GM23338 (cell line): ENCODE data around the gene CTRL. TPM values are rescaled to one million over a fixed set of nuclear protein-coding genes. Genes with fewer than 3 reads are reported as not detected.

ENCODE experiments used
- ATAC-seq: fragments of 200-7000 bp; cut with Tn5 transposase; 3 replicates; pipeline ENCODE4 v1.9.1; 2020
- DNase-seq: peaks from one replicate; pipeline ENCODE4 v3.0.0-alpha.2; 2015; ENCODE audit warnings: low spot score
- H2AFZ ChIP-seq: fragments of 200-600 bp; sonication (generic); 2 replicates; pipeline ENCODE4 v1.8.0; 2016; ENCODE audit warnings: antibody characterized with exemption, mild to moderate bottlenecking, moderate library complexity
- H3F3A ChIP-seq: fragments of 200-600 bp; sonication (generic); replicated peaks from 2 replicates; pipeline ENCODE4 v1.8.0; 2017; ENCODE audit warnings: antibody characterized with exemption, mixed run types, low read depth
- H3K27ac ChIP-seq: fragments of 200-600 bp; sonication (generic); 2 replicates; pipeline ENCODE4 v1.6.1; 2016; ENCODE audit warnings: low read depth
- H3K27me3 ChIP-seq: fragments of 200-600 bp; sonication (generic); 2 replicates; pipeline ENCODE4 v1.8.0; 2016; ENCODE audit warnings: mild to moderate bottlenecking, mixed run types, moderate library complexity; ENCODE audit not compliant: insufficient read depth
- H3K36me3 ChIP-seq: fragments of 200-600 bp; sonication (generic); 2 replicates; pipeline ENCODE4 v1.8.0; 2016; ENCODE audit warnings: mild to moderate bottlenecking; ENCODE audit not compliant: insufficient read depth
- H3K4me1 ChIP-seq: fragments of 200-600 bp; sonication (generic); 2 replicates; pipeline ENCODE4 v1.8.0; 2016; ENCODE audit warnings: mild to moderate bottlenecking, moderate library complexity; ENCODE audit not compliant: insufficient read depth
- H3K4me2 ChIP-seq: fragments of 200-600 bp; sonication (generic); 2 replicates; pipeline ENCODE4 v1.7.1; 2017; ENCODE audit warnings: mixed run types
- H3K4me3 ChIP-seq: fragments of 200-600 bp; sonication (generic); 2 replicates; pipeline ENCODE4 v1.6.1; 2016; ENCODE audit warnings: mixed run types
- H3K79me2 ChIP-seq: fragments of 200-600 bp; sonication (generic); replicated peaks from 2 replicates; pipeline ENCODE4 v1.8.0; 2017; ENCODE audit warnings: mild to moderate bottlenecking; ENCODE audit not compliant: insufficient read depth
- H3K9me2 ChIP-seq: fragments of 200-600 bp; sonication (generic); 2 replicates; pipeline ENCODE4 v1.8.0; 2017; ENCODE audit not compliant: insufficient read depth
- H4K20me1 ChIP-seq: fragments of 200-600 bp; sonication (generic); replicated peaks from 2 replicates; pipeline ENCODE4 v1.8.0; 2017; ENCODE audit warnings: mild to moderate bottlenecking; ENCODE audit not compliant: insufficient read depth
- H3K27ac Mint-ChIP-seq: 2 replicates; pipeline ENCODE4 v1.8.0; 2020; ENCODE audit warnings: inconsistent platforms, mild to moderate bottlenecking, moderate library complexity, mixed read lengths
- H3K27me3 Mint-ChIP-seq: 3 replicates; pipeline ENCODE4 v1.8.0; 2022; ENCODE audit warnings: low read depth, mild to moderate bottlenecking, moderate library complexity, mixed read lengths, inconsistent platforms; ENCODE audit not compliant: insufficient read depth, poor library complexity
- H3K36me3 Mint-ChIP-seq: 3 replicates; pipeline ENCODE4 v1.8.0; 2021; ENCODE audit warnings: low read depth, mild to moderate bottlenecking, inconsistent platforms, moderate library complexity, mixed read lengths
- H3K4me1 Mint-ChIP-seq: 3 replicates; pipeline ENCODE4 v1.8.0; 2020; ENCODE audit warnings: mild to moderate bottlenecking, inconsistent platforms, mixed read lengths
- H3K4me3 Mint-ChIP-seq: 3 replicates; pipeline ENCODE4 v1.8.0; 2021; ENCODE audit warnings: moderate library complexity, mild to moderate bottlenecking, inconsistent platforms, mixed read lengths
- H3K9me3 Mint-ChIP-seq: 3 replicates; pipeline ENCODE4 v1.8.0; 2020; ENCODE audit warnings: moderate library complexity, mild to moderate bottlenecking, inconsistent platforms, mixed read lengths
- CREB1 ChIP-seq: fragments of 250-450 bp; sonication (Bioruptor Pico); IDR thresholded peaks from 2 replicates; pipeline ENCODE4 v1.5.0; 2020; ENCODE audit warnings: low read depth, mild to moderate bottlenecking, moderate library complexity
- CTCF ChIP-seq, 2 experiments: fragments of 200-600 bp in 1 of 2; sonication (generic) in 1 of 2; conservative IDR thresholded peaks; 2 replicates each; pipeline versions ENCODE4 v1.5.1 to v1.6.1; 2016 to 2017; ENCODE audit warnings: antibody characterized with exemption in 2 of 2, low read depth in 2 of 2, mild to moderate bottlenecking in 2 of 2, moderate library complexity in 1 of 2
- ETS1 ChIP-seq: IDR thresholded peaks from 2 replicates; pipeline ENCODE4 v1.6.1; 2016; ENCODE audit warnings: antibody characterized with exemption
- EZH2 ChIP-seq: fragments of 200-600 bp; sonication (generic); IDR thresholded peaks from one replicate; pipeline ENCODE4 v1.8.0; 2017; ENCODE audit warnings: antibody characterized with exemption, mild to moderate bottlenecking, low read depth; ENCODE audit not compliant: unreplicated experiment
- EZH2phosphoT487 ChIP-seq: fragments of 200-600 bp; sonication (generic); IDR thresholded peaks from one replicate; pipeline ENCODE4 v1.8.1; 2018; ENCODE audit warnings: antibody characterized with exemption; ENCODE audit not compliant: unreplicated experiment
- JUNB ChIP-seq: IDR thresholded peaks from one replicate; pipeline ENCODE4 v1.6.1; 2016; ENCODE audit warnings: antibody characterized with exemption; ENCODE audit not compliant: unreplicated experiment
- NANOG ChIP-seq: IDR thresholded peaks from 2 replicates; pipeline ENCODE4 v1.6.1; 2016; ENCODE audit warnings: antibody characterized with exemption, borderline replicate concordance
- REST ChIP-seq: IDR thresholded peaks from one replicate; pipeline ENCODE4 v1.6.1; 2018; ENCODE audit warnings: antibody characterized with exemption; ENCODE audit not compliant: unreplicated experiment
- STAT1 ChIP-seq: IDR thresholded peaks from one replicate; pipeline ENCODE4 v1.6.1; 2016; ENCODE audit warnings: antibody characterized with exemption; ENCODE audit not compliant: unreplicated experiment
- ZNF114 ChIP-seq: fragments of 250-450 bp; sonication (Bioruptor Pico); IDR thresholded peaks from 2 replicates; pipeline ENCODE4 v1.5.0; 2020; ENCODE audit warnings: mild to moderate bottlenecking, moderate library complexity
- ZNF331 ChIP-seq: fragments of 250-450 bp; sonication (Bioruptor Pico); IDR thresholded peaks from 2 replicates; pipeline ENCODE4 v1.5.0; 2020; ENCODE audit warnings: low read depth, mild to moderate bottlenecking, moderate library complexity
- polyA plus RNA-seq: library from polyadenylated mRNA; unstranded; fragments of >200 nt; fragmentation: Nextera tagmentation; extraction: Ambion mirVana; gene quantifications from 2 replicates; pipeline ENCODE4 v1.2.1, GENCODE V29; 2016
- total RNA-seq: library from RNA; depleted of rRNA; stranded (reverse); fragments of >200 nt; shearing (Covaris generic); gene quantifications from 2 replicates; pipeline ENCODE4 v1.2.3, GENCODE V29; 2014

CTRL gene
- total and polyA plus RNA-seq, 2 experiments from 2014 or later = 1.6 to 13.0 TPM

DNA sequence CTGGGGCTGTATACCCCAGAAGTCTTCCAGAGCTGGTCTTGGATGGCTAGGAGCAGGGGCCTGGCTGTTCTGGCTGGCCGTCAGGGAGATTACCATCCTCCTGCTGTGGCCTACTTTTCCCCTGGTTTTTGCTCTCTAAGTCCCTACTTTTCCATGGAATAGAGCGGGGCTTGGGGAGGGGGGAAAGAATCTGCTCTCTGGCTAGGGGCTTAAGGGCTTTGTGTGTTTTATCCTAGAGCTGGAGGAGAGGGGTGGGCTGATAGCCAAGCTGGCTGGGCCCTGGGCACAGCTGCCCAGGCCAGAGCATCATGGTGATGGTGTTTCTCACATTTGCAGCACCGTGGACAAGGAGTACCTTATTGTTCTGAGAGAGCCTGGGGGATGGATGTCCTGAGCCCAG lies 43.3 kb downstream of the CTRL start:
- Mint-ChIP-seq H3K27ac (no peak overlapping the region), H3K36me3 (peaks cover 8% of the 10 kb centered on the region), H3K27me3 (peaks cover 9% of the 10 kb centered on the region), H3K4me1 (peaks cover 26% of the 10 kb centered on the region), H3K9me3 (no peaks in the 10 kb centered on the region), H3K4me3 (no peak overlapping the region)
- ATAC-seq = no peak
- Histone ChIP-seq H3K4me3 (no peak overlapping the region), H3K4me1 (peaks cover 33% of the 10 kb centered on the region), H2AFZ (no peak overlapping the region), H4K20me1 (no peaks in the 10 kb centered on the region; the same call in 1 of the 2 replicates), H3K4me2 (no peak overlapping the region), H3K9me2 (no peaks in the 10 kb centered on the region), H3K36me3 (no peaks in the 10 kb centered on the region), H3K79me2 (peaks cover under 1% of the 10 kb centered on the region; the same call in 1 of the 2 replicates), H3F3A (peaks cover 23% of the 10 kb centered on the region; the same call in 1 of the 2 replicates), H3K27me3 (no peaks in the 10 kb centered on the region), H3K27ac (no peak overlapping the region)
- DNase-seq = no peak
- TF ChIP-seq CTCF (conservative IDR thresholded peaks at IDR 0.05; ENCODE audit: low read depth in 2 of 2) (no peak), ZNF114 (no peak), ETS1 (no peak), EZH2phosphoT487 (no peak), NANOG (no peak)

DNA sequence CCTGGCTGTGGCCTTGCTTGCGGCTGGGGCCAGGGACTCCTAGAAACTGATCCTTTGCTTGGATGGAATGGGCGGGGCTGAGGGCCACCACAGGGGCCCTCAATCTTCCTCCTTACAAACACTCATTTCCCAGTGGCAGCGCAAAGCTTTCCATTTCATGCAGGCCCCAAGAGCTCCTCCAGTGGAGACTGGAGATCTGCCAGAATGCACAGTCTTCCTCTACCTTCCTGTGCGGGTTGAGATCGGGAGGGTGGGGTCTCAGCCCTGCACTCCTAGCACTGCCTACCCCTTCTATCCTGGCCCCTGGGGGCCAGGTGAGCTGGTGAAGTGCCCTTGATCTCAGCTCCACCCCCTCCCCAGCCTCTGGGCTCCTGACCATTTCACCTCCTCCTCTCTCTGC lies 45.3 kb downstream of the CTRL start:
- Histone ChIP-seq H3K79me2 (no peaks in the 10 kb centered on the region), H3F3A (peaks cover 26% of the 10 kb centered on the region; the same call in 1 of the 2 replicates), H3K4me3 (no peak overlapping the region), H3K9me2 (no peaks in the 10 kb centered on the region), H2AFZ (no peak overlapping the region; the same call in 1 of the 2 replicates), H4K20me1 (no peaks in the 10 kb centered on the region; the same call in 1 of the 2 replicates), H3K27me3 (no peaks in the 10 kb centered on the region), H3K4me2 (peak overlapping the region; percentile 89; the same call in 1 of the 2 replicates), H3K36me3 (no peaks in the 10 kb centered on the region), H3K4me1 (peaks cover 26% of the 10 kb centered on the region), H3K27ac (peak overlapping the region; percentile 55; the same call in 1 of the 2 replicates)
- H3K4me1 Mint-ChIP-seq = peaks cover 22% of the 10 kb centered on the region
- H3K27ac Mint-ChIP-seq = peak overlapping the region; percentile 89
- H3K36me3 Mint-ChIP-seq = peaks cover 21% of the 10 kb centered on the region
- H3K4me3 Mint-ChIP-seq = peak overlapping the region; percentile 43
- peaks cover 9% of the 10 kb centered on the region for H3K27me3 Mint-ChIP-seq
- DNase-seq (peak; percentile 51), ATAC-seq (peak; percentile 3)
- H3K9me3 Mint-ChIP-seq = no peaks in the 10 kb centered on the region; the same call in 2 of the 3 replicates
- no peak for TF ChIP-seq REST
- TF ChIP-seq CREB1 (CRISPR knock-in tag) = no peak
- TF ChIP-seq CTCF (conservative IDR thresholded peaks at IDR 0.05; ENCODE audit: low read depth in 2 of 2) = no peak
- TF ChIP-seq ZNF331 (CRISPR knock-in tag) = no peak
- TF ChIP-seq ZNF114 = no peak
- no peak for TF ChIP-seq STAT1
- no peak for TF ChIP-seq ETS1
- TF ChIP-seq NANOG = no peak
- TF ChIP-seq EZH2 = no peak
- no peak for TF ChIP-seq EZH2phosphoT487
- no peak for TF ChIP-seq JUNB
